H9 (cell line): ENCODE measurements around the gene ANKRD65. TPM values are rescaled to one million over a fixed set of nuclear protein-coding genes. Genes with fewer than 3 reads are reported as not detected.

Experiments
- DNase-seq: peaks from one replicate; pipeline ENCODE4 v3.0.0-alpha.2; 2017
- H2AFZ ChIP-seq: one replicate; pipeline ENCODE4 v1.6.1; 2013; ENCODE audit warnings: mild to moderate bottlenecking, low read length, control low read depth, moderate library complexity
- H2AK5ac ChIP-seq: 2 replicates; pipeline ENCODE4 v1.6.1; 2013; ENCODE audit warnings: low read length, control low read depth, mixed read lengths; ENCODE audit not compliant: insufficient read length
- H2BK120ac ChIP-seq: one replicate; pipeline ENCODE4 v1.6.1; 2013; ENCODE audit warnings: low read depth, mild to moderate bottlenecking, low read length, control low read depth, inconsistent platforms; ENCODE audit not compliant: poor library complexity, severe bottlenecking
- H2BK12ac ChIP-seq: 2 replicates; pipeline ENCODE4 v1.6.1; 2013; ENCODE audit warnings: low read length, control low read depth, mixed read lengths, low read depth; ENCODE audit not compliant: insufficient read length
- H2BK15ac ChIP-seq: 2 replicates; pipeline ENCODE4 v1.6.1; 2013; ENCODE audit warnings: low read depth, low read length, control low read depth
- H2BK20ac ChIP-seq: one replicate; pipeline ENCODE4 v1.6.1; 2013; ENCODE audit warnings: low read depth, mild to moderate bottlenecking, low read length, control low read depth, inconsistent platforms; ENCODE audit not compliant: poor library complexity, severe bottlenecking
- H2BK5ac ChIP-seq: 2 replicates; pipeline ENCODE4 v1.6.1; 2013; ENCODE audit warnings: low read length, control low read depth, mixed read lengths; ENCODE audit not compliant: insufficient read length
- H3K14ac ChIP-seq: 2 replicates; pipeline ENCODE4 v1.6.1; 2013; ENCODE audit warnings: low read length, control low read depth; ENCODE audit not compliant: insufficient read depth
- H3K18ac ChIP-seq: 2 replicates; pipeline ENCODE4 v1.6.1; 2013; ENCODE audit warnings: low read depth, mild to moderate bottlenecking, mixed read lengths, low read length, control low read depth; ENCODE audit not compliant: insufficient read length
- H3K23ac ChIP-seq: 2 replicates; pipeline ENCODE4 v1.6.1; 2013; ENCODE audit warnings: low read length, control low read depth, mixed read lengths, low read depth; ENCODE audit not compliant: insufficient read length
- H3K23me2 ChIP-seq: 2 replicates; pipeline ENCODE4 v1.6.1; 2013; ENCODE audit warnings: low read depth, mild to moderate bottlenecking, mixed read lengths, low read length, control low read depth; ENCODE audit not compliant: insufficient read length, poor library complexity, severe bottlenecking
- H3K27ac ChIP-seq: 2 replicates; pipeline ENCODE4 v1.5.1; 2013; ENCODE audit warnings: low read length, control low read depth, mixed read lengths, low read depth; ENCODE audit not compliant: insufficient read length
- H3K27me3 ChIP-seq: 2 replicates; pipeline ENCODE4 v1.6.1; 2013; ENCODE audit warnings: low read length, control low read depth, inconsistent platforms; ENCODE audit not compliant: insufficient read depth
- H3K4ac ChIP-seq: 2 replicates; pipeline ENCODE4 v1.6.1; 2013; ENCODE audit warnings: low read depth, mild to moderate bottlenecking, control low read depth, inconsistent platforms, low read length, moderate library complexity
- H3K4me1 ChIP-seq: 2 replicates; pipeline ENCODE4 v1.6.1; 2013; ENCODE audit warnings: low read length, control low read depth, inconsistent platforms; ENCODE audit not compliant: insufficient read depth
- H3K4me2 ChIP-seq: 2 replicates; pipeline ENCODE4 v1.6.1; 2013; ENCODE audit warnings: low read length, control low read depth, mixed read lengths; ENCODE audit not compliant: insufficient read length, insufficient read depth
- H3K56ac ChIP-seq: 2 replicates; pipeline ENCODE4 v1.6.1; 2013; ENCODE audit warnings: low read depth, mild to moderate bottlenecking, mixed read lengths, low read length, control low read depth; ENCODE audit not compliant: insufficient read length
- H3K79me1 ChIP-seq: 2 replicates; pipeline ENCODE4 v1.6.1; 2013; ENCODE audit warnings: low read depth, mild to moderate bottlenecking, moderate library complexity, low read length, control low read depth, inconsistent platforms; ENCODE audit not compliant: insufficient read depth, poor library complexity, severe bottlenecking
- H3K79me2 ChIP-seq: 2 replicates; pipeline ENCODE4 v1.6.1; 2013; ENCODE audit warnings: low read length, control low read depth, inconsistent platforms; ENCODE audit not compliant: insufficient read depth
- H3K9ac ChIP-seq: 2 replicates; pipeline ENCODE4 v1.6.1; 2013; ENCODE audit warnings: low read length, control low read depth, mixed read lengths; ENCODE audit not compliant: insufficient read length; ENCODE audit errors: extremely low read depth
- H3K9me3 ChIP-seq: one replicate; pipeline ENCODE4 v1.6.1; 2013; ENCODE audit warnings: low read depth, low read length, inconsistent platforms; ENCODE audit not compliant: control insufficient read depth
- H3T11ph ChIP-seq: one replicate; pipeline ENCODE4 v1.6.1; 2013; ENCODE audit warnings: mild to moderate bottlenecking, low read length, control low read depth, inconsistent platforms
- H4K20me1 ChIP-seq: one replicate; pipeline ENCODE4 v1.6.1; 2013; ENCODE audit not compliant: control insufficient read depth, insufficient read length, insufficient read depth
- H4K5ac ChIP-seq: 2 replicates; pipeline ENCODE4 v1.6.1; 2013; ENCODE audit warnings: low read depth, mild to moderate bottlenecking, mixed read lengths, low read length, control low read depth; ENCODE audit not compliant: insufficient read length
- H4K8ac ChIP-seq: replicated peaks from 2 replicates; pipeline ENCODE4 v1.6.1; 2013; ENCODE audit warnings: low read length, control low read depth, mixed read lengths, low read depth; ENCODE audit not compliant: insufficient read length
- H4K91ac ChIP-seq: 2 replicates; pipeline ENCODE4 v1.6.1; 2013; ENCODE audit warnings: low read depth, mild to moderate bottlenecking, moderate library complexity, mixed read lengths, low read length, control low read depth; ENCODE audit not compliant: insufficient read length
- H3K27ac Mint-ChIP-seq, 3 experiments: 2 replicates in 2 of 3; 3 replicates in 1 of 3; pipeline ENCODE4 v1.8.0; 2020 to 2021; ENCODE audit warnings: mixed read lengths in 3 of 3, mild to moderate bottlenecking in 1 of 3, moderate library complexity in 1 of 3
- H3K27me3 Mint-ChIP-seq: 2 replicates; pipeline ENCODE4 v1.8.0; 2021; ENCODE audit warnings: low read depth, mild to moderate bottlenecking, moderate library complexity, mixed read lengths
- H3K36me3 Mint-ChIP-seq, 3 experiments: 2 replicates in 2 of 3; 3 replicates in 1 of 3; pipeline ENCODE4 v1.8.0; 2020 to 2021; ENCODE audit warnings: low read depth in 3 of 3, mixed read lengths in 3 of 3; ENCODE audit not compliant: insufficient read depth in 1 of 3
- H3K4me1 Mint-ChIP-seq, 2 experiments: 2 replicates each; pipeline ENCODE4 v1.8.0; 2020; ENCODE audit warnings: mixed read lengths in 2 of 2
- H3K4me3 Mint-ChIP-seq, 2 experiments: 2 replicates in 1 of 2; 3 replicates in 1 of 2; pipeline ENCODE4 v1.8.0; 2020 to 2021; ENCODE audit warnings: mild to moderate bottlenecking in 2 of 2, mixed read lengths in 2 of 2, moderate library complexity in 1 of 2
- H3K9me3 Mint-ChIP-seq, 2 experiments: 2 replicates in 1 of 2; 3 replicates in 1 of 2; pipeline ENCODE4 v1.8.0; 2020; ENCODE audit warnings: mild to moderate bottlenecking in 2 of 2, mixed read lengths in 2 of 2, moderate library complexity in 1 of 2
- CTCF ChIP-seq: fragments of 200-600 bp; sonication (generic); conservative IDR thresholded peaks from 3 replicates; pipeline ENCODE4 v1.8.0; 2021; ENCODE audit warnings: antibody characterized with exemption, mild to moderate bottlenecking
- WGBS: extraction: QIAGEN DNeasy Blood & Tissue Kit; methylation state at CpG from one replicate; pipeline ENCODE4 v1.1.7; 2013; ENCODE audit warnings: missing lambda C conversion rate, low lambda C conversion rate, mixed read lengths; ENCODE audit not compliant: insufficient read length; ENCODE audit errors: extremely low coverage; 5-methylcytosine and 5-hydroxymethylcytosine counted together
- total RNA-seq: library from RNA; stranded (reverse); gene quantifications from 2 replicates; pipeline ENCODE4 v1.2.1, GENCODE V29; 2021

The ANKRD65 gene
- total RNA-seq, 1 experiment from 2014 or later, result 3.1 TPM

- no peak overlapping the region for H3K4ac ChIP-seq
- H3K27ac ChIP-seq, result no peak overlapping the region
- DNase-seq, result no peak
- H3K18ac ChIP-seq, result peak overlapping the region; percentile 71
- H2BK15ac ChIP-seq, result no peak overlapping the region
- Mint-ChIP-seq H3K9me3 (peaks cover 0 to under 1% of the 10 kb centered on the region in 2 experiments; a peak in 3 of 5 replicates), H3K27ac (peak overlapping the region; percentile 76 to 93 (median 90)), H3K27me3 (peaks cover 2% of the 10 kb centered on the region), H3K4me3 (peak overlapping the region; percentile 92 to 95), H3K4me1 (peaks cover 29 to 52% of the 10 kb centered on the region in 2 experiments), H3K36me3 (peaks cover 41 to 72% (median 58%) of the 10 kb centered on the region in 3 experiments)
- no CpG with 5 or more reads among the region's 43 CpGs for WGBS
- H3K9ac ChIP-seq, result peak overlapping the region; percentile 72
- no peak overlapping the region for H2BK12ac ChIP-seq
- peaks cover 2% of the 10 kb centered on the region for H4K20me1 ChIP-seq
- H4K8ac ChIP-seq, result no peak overlapping the region
- H3K14ac ChIP-seq, result peak overlapping the region; percentile 71
- no peak overlapping the region for H3K56ac ChIP-seq
- H2AFZ ChIP-seq, result no peak overlapping the region
- H3K23ac ChIP-seq, result no peak overlapping the region
- H2BK120ac ChIP-seq, result no peak overlapping the region
- H2BK20ac ChIP-seq, result no peak overlapping the region
- H3K4me1 ChIP-seq, result peaks cover 3% of the 10 kb centered on the region; the same call in 1 of the 2 replicates
- H3K9me3 ChIP-seq, result no peaks in the 10 kb centered on the region
- H2AK5ac ChIP-seq, result no peak overlapping the region
- H3K79me2 ChIP-seq, result peaks cover 10% of the 10 kb centered on the region; the same call in 1 of the 2 replicates
- TF ChIP-seq CTCF, result no peak
- H3K79me1 ChIP-seq, result peaks cover 2% of the 10 kb centered on the region
- no peak overlapping the region for H3T11ph ChIP-seq
- H3K4me2 ChIP-seq, result peak overlapping the region; percentile 59
- H4K91ac ChIP-seq, result no peak overlapping the region
- H4K5ac ChIP-seq, result no peak overlapping the region
- no peaks in the 10 kb centered on the region for H3K27me3 ChIP-seq
- H2BK5ac ChIP-seq, result no peak overlapping the region
- peaks cover 11% of the 10 kb centered on the region for H3K23me2 ChIP-seq
Observed at GRCh38 chr1:1406101-1406820, 14.8 kb downstream of the ANKRD65 start.
